Measurements from ENCODE around the gene GSTM4.

GSTM4 gene

GRCh38 chr1:109629372-109630030 lies 26.4 kb upstream of the GSTM4 start:
- no peak for TF ChIP-seq ZNF274 (IDR thresholded peaks at IDR 0.05; ENCODE audit: low read depth, low read length)
- H3K4me3 ChIP-seq (ENCODE audit: low read length) = no peak overlapping the region

- no peak overlapping the region for H3K4me3 ChIP-seq (ENCODE audit: low read length)
- TF ChIP-seq ZNF274 (IDR thresholded peaks at IDR 0.05; ENCODE audit: low read depth, low read length) = no peak
These were observed 25.6 kb upstream of the GSTM4 start for GRCh38 chr1:109630081-109630897.

DNA sequence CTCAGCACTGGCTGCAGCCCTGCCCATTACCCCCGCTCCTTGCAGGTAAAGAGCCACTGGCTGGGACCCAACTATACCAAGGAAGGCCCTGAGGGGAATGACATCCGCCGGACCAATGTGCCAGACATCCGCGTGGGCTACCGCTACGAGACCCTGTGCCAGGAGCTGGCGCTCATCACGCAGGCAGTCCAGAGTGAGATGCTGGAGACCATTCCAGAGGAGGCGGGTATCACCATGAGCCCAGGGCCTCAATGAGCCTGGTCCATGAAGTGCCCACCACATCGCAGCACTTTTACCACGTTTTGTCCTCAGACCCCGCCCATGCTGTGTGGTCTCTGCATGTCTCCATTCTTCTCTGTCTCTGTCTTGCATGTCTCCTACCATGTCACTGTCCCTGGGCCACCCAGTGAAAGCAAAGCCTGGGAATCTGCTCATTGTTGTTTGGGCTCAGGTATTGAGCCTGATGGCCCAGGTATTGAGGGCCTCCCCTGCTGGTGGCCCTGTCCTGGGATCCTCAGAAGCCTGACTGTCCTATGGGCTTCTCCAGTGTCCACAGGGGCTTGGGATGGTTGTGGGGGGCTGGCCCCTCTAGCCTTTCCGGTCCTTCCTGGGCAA lies 24.9 kb upstream of the GSTM4 start:
- no peak overlapping the region for H3K4me3 ChIP-seq (ENCODE audit: low read length)
- no peak for TF ChIP-seq ZNF274 (IDR thresholded peaks at IDR 0.05; ENCODE audit: low read depth, low read length)

GRCh38 chr1:109631513-109632505 lies 24.1 kb upstream of the GSTM4 start:
- no peak overlapping the region for H3K4me3 ChIP-seq (ENCODE audit: low read length)
- TF ChIP-seq ZNF274 (IDR thresholded peaks at IDR 0.05; ENCODE audit: low read depth, low read length) = no peak

- no peak overlapping the region for H3K4me3 ChIP-seq (ENCODE audit: low read length)
- no peak for TF ChIP-seq ZNF274 (IDR thresholded peaks at IDR 0.05; ENCODE audit: low read depth, low read length)
These were observed 23.1 kb upstream of the GSTM4 start for GRCh38 chr1:109632671-109633346.

- no peak overlapping the region for H3K4me3 ChIP-seq (ENCODE audit: low read length)
- TF ChIP-seq ZNF274 (IDR thresholded peaks at IDR 0.05; ENCODE audit: low read depth, low read length) = no peak
These were observed 21.6 kb upstream of the GSTM4 start for GRCh38 chr1:109634292-109634691.

GRCh38 chr1:109634771-109635750 lies 20.8 kb upstream of the GSTM4 start:
- no peak overlapping the region for H3K4me3 ChIP-seq (ENCODE audit: low read length)
- no peak for TF ChIP-seq ZNF274 (IDR thresholded peaks at IDR 0.05; ENCODE audit: low read depth, low read length)

DNA sequence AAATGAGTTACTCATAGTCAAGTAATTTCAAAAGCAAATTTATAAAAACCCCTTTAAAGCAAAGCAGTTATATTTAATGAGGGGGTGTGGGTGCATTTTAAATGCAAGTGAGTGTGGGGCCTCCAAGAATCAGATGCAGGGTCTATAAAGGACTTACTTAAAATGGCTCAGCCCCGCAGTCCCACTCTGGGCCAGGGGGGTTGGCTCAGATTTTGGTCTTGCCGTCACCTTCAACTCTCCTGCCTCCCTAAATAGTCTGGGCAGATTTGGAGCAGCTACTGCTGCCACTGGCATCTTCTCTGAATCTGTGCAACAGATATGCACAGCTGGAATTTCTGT lies 20.1 kb upstream of the GSTM4 start:
- H3K4me3 ChIP-seq (ENCODE audit: low read length) = no peak overlapping the region
- TF ChIP-seq ZNF274 (IDR thresholded peaks at IDR 0.05; ENCODE audit: low read depth, low read length) = no peak

DNA sequence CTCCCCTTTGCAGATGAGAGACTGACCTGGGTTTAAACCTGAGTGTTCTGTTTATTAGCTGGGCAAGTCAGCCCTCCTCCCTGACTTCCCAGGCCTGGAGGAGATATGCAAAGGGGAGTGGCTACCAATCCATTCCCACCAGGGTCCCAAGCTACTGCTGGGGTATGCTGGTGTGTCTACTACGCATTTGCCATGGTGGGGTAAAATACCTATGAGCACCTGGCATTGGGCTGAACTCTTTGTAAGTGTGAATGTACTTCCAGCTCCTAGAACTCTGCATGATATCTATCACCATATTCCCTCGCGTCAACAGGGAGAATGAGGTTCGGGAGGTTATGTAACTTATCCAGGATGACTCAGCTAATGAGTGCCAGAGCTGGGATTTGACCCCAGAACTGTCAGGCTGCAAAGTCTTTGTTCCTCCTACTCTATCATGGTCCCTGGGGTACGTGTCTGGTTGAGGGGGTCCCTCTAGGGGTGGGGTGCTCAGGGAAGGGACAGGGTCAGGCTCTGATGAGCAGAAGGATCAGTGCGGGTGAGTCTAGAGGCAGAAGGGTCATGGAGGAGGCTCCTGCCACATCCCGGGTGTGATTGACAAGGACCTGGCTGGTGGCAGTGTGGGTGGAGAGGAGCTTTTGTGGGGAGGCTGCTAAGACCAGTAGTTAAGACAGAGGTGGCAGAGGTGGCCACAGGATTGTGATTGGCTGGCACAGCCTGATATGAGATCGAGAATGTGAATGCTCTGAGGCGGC lies 19.5 kb upstream of the GSTM4 start:
- H3K4me3 ChIP-seq (ENCODE audit: low read length) = no peak overlapping the region
- no peak for TF ChIP-seq ZNF274 (IDR thresholded peaks at IDR 0.05; ENCODE audit: low read depth, low read length)

DNA sequence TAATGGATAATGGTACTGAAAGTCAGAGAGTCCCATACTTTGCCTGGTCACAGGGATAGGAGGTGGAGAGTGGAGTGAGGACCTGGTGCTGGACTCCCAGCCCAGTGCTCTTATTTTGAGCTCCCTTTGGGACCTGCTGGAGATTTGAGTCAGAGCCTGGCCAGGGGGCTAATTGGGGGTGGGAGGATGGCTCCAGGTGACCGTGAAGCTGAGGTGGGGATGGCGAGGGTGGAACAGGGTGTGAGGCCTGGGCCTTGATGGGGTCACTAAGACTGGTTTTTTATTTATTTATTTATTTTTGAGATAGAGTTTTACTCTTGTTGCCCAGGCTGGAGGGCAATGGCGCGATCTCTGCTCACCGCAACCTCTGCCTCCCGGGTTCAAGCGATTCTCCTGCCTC lies 18.5 kb upstream of the GSTM4 start:
- no peak for TF ChIP-seq ZNF274 (IDR thresholded peaks at IDR 0.05; ENCODE audit: low read depth, low read length)
- H3K4me3 ChIP-seq (ENCODE audit: low read length) = no peak overlapping the region

GRCh38 chr1:109639063-109639840 lies 16.6 kb upstream of the GSTM4 start:
- TF ChIP-seq ZNF274 (IDR thresholded peaks at IDR 0.05; ENCODE audit: low read depth, low read length) = no peak

More at GRCh38 chr1:109639063-109639840, 16.6 kb upstream of the GSTM4 start:
- H3K4me3 ChIP-seq (ENCODE audit: low read length) = no peak overlapping the region

Measured in GM08714 (cell line).